SK-N-SH (cell line): ENCODE measurements around the gene PPTC7. TPM values are rescaled to one million over a fixed set of nuclear protein-coding genes. Genes with fewer than 3 reads are reported as not detected.

Experiments used
- CTCF ChIA-PET: fragments of 300-600, 350-600 bp; formaldehyde crosslinking; extraction: SDS; loops from one replicate; lab custom pipeline; 2021; lab: Yijun Ruan, JAX
- POLR2A ChIA-PET: fragments of 350-600 bp; sonication (Branson Sonifier 250); formaldehyde crosslinking; extraction: SDS; loops from one replicate; lab custom pipeline; 2020; ENCODE audit warnings: antibody characterized with exemption, inconsistent platforms; lab: Yijun Ruan, JAX
- DNase-seq: peaks from one replicate; pipeline ENCODE4 v3.0.0; 2012
- H2AFZ ChIP-seq: fragments of 200-600 bp; sonication (generic); 2 replicates; pipeline ENCODE4 v1.8.1; 2016; ENCODE audit warnings: antibody characterized with exemption, mild to moderate bottlenecking, low read depth
- H3F3A ChIP-seq: fragments of 200-600 bp; sonication (generic); replicated peaks from 2 replicates; pipeline ENCODE3; 2016; ENCODE audit warnings: antibody characterized with exemption, mild to moderate bottlenecking; ENCODE audit not compliant: insufficient read depth
- H3K27ac ChIP-seq, 2 experiments: fragments of 200-500 bp in 1 of 2; fragments of 200-600 bp in 1 of 2; sonication (Bioruptor generic) in 1 of 2; sonication (generic), shearing (Covaris generic) in 1 of 2; 2 replicates each; pipeline versions ENCODE4 v1.5.1 to v1.6.1; 2014 to 2016; ENCODE audit warnings: low read depth in 2 of 2, inconsistent platforms in 1 of 2, low read length in 1 of 2, mild to moderate bottlenecking in 1 of 2, mixed read lengths in 1 of 2
- H3K27me3 ChIP-seq: fragments of 200-600 bp; sonication (generic), shearing (Covaris generic); 2 replicates; pipeline ENCODE4 v1.6.1; 2016; ENCODE audit warnings: mixed run types; ENCODE audit not compliant: insufficient read depth
- H3K36me3 ChIP-seq, 2 experiments: fragments of 200-500 bp in 1 of 2; fragments of 200-600 bp in 1 of 2; sonication (Bioruptor generic) in 1 of 2; sonication (generic) in 1 of 2; replicated peaks in 1 of 2; 2 replicates each; pipeline versions ENCODE3 to v1.5.1; 2014 to 2016; ENCODE audit warnings: low read length in 1 of 2, mild to moderate bottlenecking in 1 of 2; ENCODE audit not compliant: insufficient read depth in 2 of 2, control insufficient read depth in 1 of 2
- H3K4me1 ChIP-seq, 2 experiments: fragments of 200-500 bp in 1 of 2; fragments of 200-600 bp in 1 of 2; sonication (Bioruptor generic) in 1 of 2; sonication (generic), shearing (Covaris generic) in 1 of 2; 2 replicates each; pipeline versions ENCODE4 v1.5.1 to v1.6.1; 2014 to 2016; ENCODE audit warnings: low read depth in 1 of 2, low read length in 1 of 2, mixed run types in 1 of 2; ENCODE audit not compliant: insufficient read depth in 2 of 2, control insufficient read depth in 1 of 2
- H3K4me2 ChIP-seq: fragments of 200-600 bp; sonication (generic), shearing (Covaris generic); 2 replicates; pipeline ENCODE4 v1.6.1; 2017; ENCODE audit warnings: mixed run types
- H3K4me3 ChIP-seq, 2 experiments: fragments of 200-500 bp in 1 of 2; fragments of 200-600 bp in 1 of 2; sonication (Bioruptor generic) in 1 of 2; sonication (generic), shearing (Covaris generic) in 1 of 2; 2 replicates each; pipeline versions ENCODE4 v1.5.1 to v1.8.1; 2014 to 2016; ENCODE audit warnings: low read depth in 2 of 2, inconsistent platforms in 1 of 2, low read length in 1 of 2, mild to moderate bottlenecking in 1 of 2, mixed read lengths in 1 of 2, moderate library complexity in 1 of 2
- H3K79me2 ChIP-seq: fragments of 200-600 bp; sonication (generic); 2 replicates; pipeline ENCODE4 v1.8.1; 2017; ENCODE audit warnings: mild to moderate bottlenecking; ENCODE audit not compliant: insufficient read depth
- H3K9ac ChIP-seq: fragments of 200-600 bp; sonication (generic); 2 replicates; pipeline ENCODE4 v1.6.1; 2017; ENCODE audit warnings: mixed run types
- H3K9me2 ChIP-seq: fragments of 200-600 bp; sonication (generic); 2 replicates; pipeline ENCODE4 v1.6.1; 2017; ENCODE audit warnings: mixed run types
- H3K9me3 ChIP-seq: fragments of 200-600 bp; sonication (generic); 2 replicates; pipeline ENCODE4 v1.6.1; 2017; ENCODE audit warnings: mixed run types, mild to moderate bottlenecking, moderate library complexity
- H4K20me1 ChIP-seq: fragments of 200-600 bp; sonication (generic); 2 replicates; pipeline ENCODE4 v1.6.1; 2017; ENCODE audit warnings: mild to moderate bottlenecking, mixed run types; ENCODE audit not compliant: insufficient read depth
- ELF1 ChIP-seq: IDR thresholded peaks from 2 replicates; pipeline ENCODE4 v1.4.0; 2012
- EZH2phosphoT487 ChIP-seq: fragments of 200-600 bp; sonication (generic); IDR thresholded peaks from 2 replicates; pipeline ENCODE4 v1.6.1; 2017; ENCODE audit warnings: low read depth, mixed run types, mild to moderate bottlenecking, antibody characterized with exemption, moderate library complexity, borderline replicate concordance
- FOXM1 ChIP-seq: IDR thresholded peaks from 2 replicates; pipeline ENCODE4 v1.4.0; 2012; ENCODE audit warnings: low read depth, mild to moderate bottlenecking
- GABPA ChIP-seq: IDR thresholded peaks from 2 replicates; pipeline ENCODE4 v1.4.0; 2012; ENCODE audit warnings: low read depth, mild to moderate bottlenecking
- JUND ChIP-seq: IDR thresholded peaks from 2 replicates; pipeline ENCODE4 v1.4.0; 2012
- MAX ChIP-seq: IDR thresholded peaks from 2 replicates; pipeline ENCODE4 v1.4.0; 2012; ENCODE audit warnings: low read depth
- NRF1 ChIP-seq: IDR thresholded peaks from 2 replicates; pipeline ENCODE4 v1.6.1; 2012; ENCODE audit warnings: low read depth, mild to moderate bottlenecking, low read length
- PBX3 ChIP-seq: IDR thresholded peaks from 2 replicates; pipeline ENCODE4; 2012
- POLR2AphosphoS5 ChIP-seq: IDR thresholded peaks from 2 replicates; pipeline ENCODE4 v1.6.1; 2012; ENCODE audit warnings: low read depth, low read length
- RAD21 ChIP-seq: IDR thresholded peaks from 2 replicates; pipeline ENCODE4 v1.6.1; 2012; ENCODE audit warnings: mild to moderate bottlenecking, low read length
- REST ChIP-seq: IDR thresholded peaks from 2 replicates; pipeline ENCODE4 v1.6.1; 2012; ENCODE audit warnings: mild to moderate bottlenecking, low read depth, low read length, moderate library complexity
- RFX5 ChIP-seq: IDR thresholded peaks from 2 replicates; pipeline ENCODE4 v1.6.1; 2012; ENCODE audit warnings: mild to moderate bottlenecking, improper control_type of control experiment, low read length
- RXRA ChIP-seq: IDR thresholded peaks from 2 replicates; pipeline ENCODE4 v1.4.0; 2012; ENCODE audit warnings: low read depth, mild to moderate bottlenecking, borderline replicate concordance
- TAF1 ChIP-seq: IDR thresholded peaks from 2 replicates; pipeline ENCODE4 v1.6.1; 2012; ENCODE audit warnings: low read depth, mild to moderate bottlenecking, low read length, moderate library complexity, borderline replicate concordance
- TCF12 ChIP-seq: IDR thresholded peaks from 2 replicates; pipeline ENCODE4 v1.4.0; 2012
- TEAD4 ChIP-seq: IDR thresholded peaks from 2 replicates; pipeline ENCODE4 v1.4.0; 2012; ENCODE audit warnings: mild to moderate bottlenecking, borderline replicate concordance; ENCODE audit not compliant: insufficient read depth
- USF1 ChIP-seq: IDR thresholded peaks from 2 replicates; pipeline ENCODE4 v1.4.0; 2012; ENCODE audit warnings: low read depth, borderline replicate concordance
- USF2 ChIP-seq: fragments of 150-350 bp; IDR thresholded peaks from 2 replicates; pipeline ENCODE4 v1.6.1; 2017; ENCODE audit warnings: antibody characterized with exemption, low read length, low read depth, borderline replicate concordance
- YY1 ChIP-seq: IDR thresholded peaks from 2 replicates; pipeline ENCODE4 v1.4.0; 2012; ENCODE audit warnings: low read depth, mild to moderate bottlenecking
- ZBTB33 ChIP-seq: IDR thresholded peaks from 2 replicates; pipeline ENCODE4 v1.4.0; 2012; ENCODE audit warnings: low read depth, borderline replicate concordance
- WGBS: methylation state at CpG from one replicate; pipeline ENCODE4 v1.1.6; 2017; ENCODE audit warnings: low lambda C conversion rate; 5-methylcytosine and 5-hydroxymethylcytosine counted together
- polyA plus RNA-seq, 3 experiments: library from polyadenylated mRNA; depleted of rRNA; stranded (reverse); fragments of >200 nt; gene quantifications; 2 replicates each; pipeline ENCODE4 v1.2.3, GENCODE V29; 2012

PPTC7 gene
- polyA plus RNA-seq, 1 of the 3 experiments (the other 2 are of a cell fraction), result 9.6 TPM

GRCh38 chr12:110581931-110582275, 1.2 kb downstream of the PPTC7 start:
- H3K9me2 ChIP-seq, result no peaks in the 10 kb centered on the region
- H3K9ac ChIP-seq, result peak overlapping the region; percentile 84
- H3K4me1 ChIP-seq, result peaks cover 3 to 20% of the 10 kb centered on the region in 2 experiments; a peak in 3 of 4 replicates
- peak overlapping the region; percentile 76 to 77 for H3K4me3 ChIP-seq
- no peaks in the 10 kb centered on the region for H3K27me3 ChIP-seq
- ChIA-PET CTCF (interaction anchor here (0.7 kb wide), 1 partner anchor 20 kb away, joined by 3 read pairs; no protein-coding TSS in a partner anchor), POLR2A (no interaction called here)
- WGBS, result 16% methylated on average over 6 of the region's 8 CpGs
- H3K79me2 ChIP-seq, result peaks cover 60% of the 10 kb centered on the region
- no peaks in the 10 kb centered on the region for H3K36me3 ChIP-seq
- TF ChIP-seq TCF12, result no peak
- TF ChIP-seq REST, result no peak
- no peak for TF ChIP-seq TEAD4
- no peak for TF ChIP-seq PBX3
- no peak for TF ChIP-seq TAF1
- TF ChIP-seq USF1, result no peak
- no peak for TF ChIP-seq ELF1
- TF ChIP-seq NRF1, result no peak
- TF ChIP-seq MAX, result no peak
- no peak for TF ChIP-seq POLR2AphosphoS5
- no peak for TF ChIP-seq GABPA
- no peak for TF ChIP-seq YY1
- no peak for TF ChIP-seq RAD21
- no peak for TF ChIP-seq FOXM1
- TF ChIP-seq RFX5, result no peak
- TF ChIP-seq JUND, result no peak
- TF ChIP-seq USF2, result no peak
- TF ChIP-seq EZH2phosphoT487, result no peak
- TF ChIP-seq ZBTB33, result no peak
- TF ChIP-seq RXRA, result no peak
- peak overlapping the region; percentile 82 for H3K4me2 ChIP-seq
- DNase-seq, result peak; percentile 25
- H2AFZ ChIP-seq, result no peak overlapping the region
- peak overlapping the region in 1 of 2 experiments; percentile 54; a peak in 1 of 4 replicates for H3K27ac ChIP-seq
- peaks cover 38% of the 10 kb centered on the region for H4K20me1 ChIP-seq
- no peaks in the 10 kb centered on the region for H3K9me3 ChIP-seq
- peaks cover 23% of the 10 kb centered on the region for H3F3A ChIP-seq
